Suppressor macrophage (primary cell): ENCODE measurements around the gene CEP78.
"Not testable (repeated sequence)": the region's sequence is repeated elsewhere in the genome, so short reads cannot be mapped to it uniquely, and the experiment has no call there.

Source experiments
- DNase-seq, 4 experiments: peaks; one replicate each; pipeline ENCODE4 v3.0.0-alpha.2; 2020 to 2022
- total RNA-seq, 17 experiments: gene quantifications; one replicate each; lab custom pipeline; 2026; ENCODE audit warnings: mixed read lengths in 6 of 17, inconsistent platforms in 3 of 17; lab: John Stamatoyannopoulos, UW

CEP78 gene, protein sequence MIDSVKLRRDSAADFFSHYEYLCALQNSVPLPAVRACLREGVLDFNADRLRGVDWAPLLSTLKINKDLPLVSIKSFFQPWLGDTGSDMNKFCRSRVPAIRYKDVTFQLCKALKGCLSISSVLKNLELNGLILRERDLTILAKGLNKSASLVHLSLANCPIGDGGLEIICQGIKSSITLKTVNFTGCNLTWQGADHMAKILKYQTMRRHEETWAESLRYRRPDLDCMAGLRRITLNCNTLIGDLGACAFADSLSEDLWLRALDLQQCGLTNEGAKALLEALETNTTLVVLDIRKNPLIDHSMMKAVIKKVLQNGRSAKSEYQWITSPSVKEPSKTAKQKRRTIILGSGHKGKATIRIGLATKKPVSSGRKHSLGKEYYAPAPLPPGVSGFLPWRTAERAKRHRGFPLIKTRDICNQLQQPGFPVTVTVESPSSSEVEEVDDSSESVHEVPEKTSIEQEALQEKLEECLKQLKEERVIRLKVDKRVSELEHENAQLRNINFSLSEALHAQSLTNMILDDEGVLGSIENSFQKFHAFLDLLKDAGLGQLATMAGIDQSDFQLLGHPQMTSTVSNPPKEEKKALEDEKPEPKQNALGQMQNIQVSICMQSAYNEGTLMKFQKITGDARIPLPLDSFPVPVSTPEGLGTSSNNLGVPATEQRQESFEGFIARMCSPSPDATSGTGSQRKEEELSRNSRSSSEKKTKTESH
- total RNA-seq: 6.2 to 56.3 (median 31.0) reads per million in 17 experiments

GRCh38 chr9:78235762-78236550, at the start of gene CEP78:
Gene CEP78 (plus strand): TSS chr9:78236075. CDS start chr9:78236351, 276 bp downstream.
- peak; percentile 92 to 96 (median 96) for DNase-seq

DNA sequence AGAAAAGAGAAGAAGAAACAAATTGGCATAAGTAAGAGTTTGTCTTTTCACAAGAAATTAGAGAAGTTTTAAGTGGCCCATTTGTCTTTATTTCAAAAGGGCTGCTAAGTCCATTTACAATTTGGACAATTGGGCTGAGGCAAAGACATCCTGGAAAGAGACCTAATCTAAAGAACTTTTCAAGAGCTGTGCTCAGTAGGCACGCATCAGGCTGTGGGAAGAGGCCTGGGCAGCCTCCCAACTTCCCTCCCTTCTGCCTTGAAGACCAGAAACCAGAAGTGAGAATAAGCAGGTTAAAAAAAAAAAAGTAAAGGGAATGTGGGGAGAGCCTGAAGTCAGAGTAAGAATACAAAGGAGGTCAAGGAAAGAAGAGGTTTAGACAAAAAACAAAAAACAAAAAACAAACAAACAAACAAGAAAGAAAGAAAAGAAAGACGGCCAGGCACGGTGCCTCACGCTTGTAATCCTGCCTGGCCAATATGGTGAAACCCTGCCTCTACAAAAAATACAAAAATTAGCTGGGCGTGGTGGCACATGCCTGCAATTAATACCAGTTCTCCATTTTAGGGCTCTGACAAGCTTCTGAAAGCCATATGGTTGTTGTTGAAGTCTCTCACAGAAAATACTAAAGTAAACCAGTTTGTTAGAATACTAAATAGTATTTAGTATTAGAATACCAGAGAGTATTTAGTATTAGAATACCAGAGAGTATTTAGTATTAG, 48.0 kb upstream of the CEP78 start:
- DNase-seq: peak; percentile 72 to 79 (median 78)

GRCh38 chr9:78188594-78188993, 47.3 kb upstream of the CEP78 start:
- DNase-seq: no peak

- DNase-seq: peak in 3 of 4 experiments; percentile 7 to 63 (median 56)
Measured at GRCh38 chr9:78189001-78189400, 46.9 kb upstream of the CEP78 start.

GRCh38 chr9:78189461-78189860, 46.4 kb upstream of the CEP78 start:
- peak; percentile 48 to 84 (median 72) for DNase-seq

- DNase-seq: no peak
Measured at GRCh38 chr9:78191931-78192330, 43.9 kb upstream of the CEP78 start.

GRCh38 chr9:78196258-78196657, 39.6 kb upstream of the CEP78 start:
- peak; percentile 40 to 68 (median 52) for DNase-seq

- DNase-seq: peak; percentile 31 to 62 (median 50)
Measured at GRCh38 chr9:78201158-78201777, 34.6 kb upstream of the CEP78 start.

DNA sequence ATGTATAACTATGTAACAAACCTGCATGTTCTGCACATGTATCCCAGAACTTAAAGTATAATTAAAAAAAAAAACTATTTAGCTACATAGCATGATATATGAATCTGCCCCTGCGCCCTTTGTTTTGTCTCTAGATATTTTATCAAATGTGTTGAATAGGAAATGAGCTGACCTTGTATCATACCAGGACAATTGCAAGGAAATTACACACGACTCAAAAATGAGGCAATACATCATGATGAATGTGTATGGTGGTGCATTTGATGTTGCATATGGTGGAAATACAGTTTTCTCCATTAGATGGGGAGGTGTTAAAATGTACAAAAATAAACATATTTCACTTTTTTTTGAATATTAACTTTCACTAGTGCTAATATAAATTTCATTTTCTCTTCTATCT, 28.6 kb upstream of the CEP78 start:
- DNase-seq: no peak

- no peak for DNase-seq
Measured at GRCh38 chr9:78207901-78208300, 28.0 kb upstream of the CEP78 start.

- no peak for DNase-seq
Measured at GRCh38 chr9:78209127-78209526, 26.7 kb upstream of the CEP78 start.

GRCh38 chr9:78210841-78211301, 25.0 kb upstream of the CEP78 start:
- no peak for DNase-seq

DNA sequence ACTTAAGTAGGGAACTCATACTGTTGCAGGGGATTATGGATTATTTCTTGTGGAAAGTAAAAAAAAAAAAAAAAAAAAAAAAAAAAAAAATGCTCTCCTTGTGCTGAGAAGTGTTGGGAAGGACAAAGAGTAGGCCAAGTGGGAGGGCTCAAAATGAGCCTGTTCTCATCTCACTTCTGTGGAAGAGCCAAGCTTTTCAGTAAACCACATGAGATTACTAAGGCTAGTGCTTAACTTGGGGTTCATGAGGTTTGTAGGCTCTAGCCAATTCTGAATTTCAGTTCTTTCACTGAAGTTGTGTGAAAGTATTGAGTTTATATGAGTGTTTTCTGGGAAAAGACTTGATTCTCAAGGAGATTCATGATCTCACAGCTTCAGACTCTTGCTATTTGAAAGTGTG, 23.0 kb upstream of the CEP78 start:
- DNase-seq: no peak

DNA sequence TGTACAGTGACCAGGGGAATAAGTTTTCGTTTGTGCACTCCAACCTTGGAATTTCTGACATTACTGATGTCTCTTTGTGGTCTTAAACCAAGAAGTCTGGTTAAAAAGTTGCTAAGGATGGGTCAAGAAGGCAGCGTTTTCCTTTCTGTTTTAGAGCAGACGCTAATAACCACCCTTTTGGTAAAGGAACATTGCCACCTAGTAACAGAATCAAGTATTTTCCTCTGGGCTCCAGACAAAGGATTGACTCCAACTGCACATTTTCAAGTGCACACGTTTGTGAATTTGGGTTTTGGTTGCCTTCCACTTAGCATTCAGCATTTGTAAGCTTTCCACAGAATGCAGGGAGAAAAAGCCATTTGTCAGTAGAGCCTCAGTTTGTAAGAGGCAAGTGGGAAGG, 22.2 kb upstream of the CEP78 start:
- peak; percentile 17 to 72 (median 50) for DNase-seq

DNA sequence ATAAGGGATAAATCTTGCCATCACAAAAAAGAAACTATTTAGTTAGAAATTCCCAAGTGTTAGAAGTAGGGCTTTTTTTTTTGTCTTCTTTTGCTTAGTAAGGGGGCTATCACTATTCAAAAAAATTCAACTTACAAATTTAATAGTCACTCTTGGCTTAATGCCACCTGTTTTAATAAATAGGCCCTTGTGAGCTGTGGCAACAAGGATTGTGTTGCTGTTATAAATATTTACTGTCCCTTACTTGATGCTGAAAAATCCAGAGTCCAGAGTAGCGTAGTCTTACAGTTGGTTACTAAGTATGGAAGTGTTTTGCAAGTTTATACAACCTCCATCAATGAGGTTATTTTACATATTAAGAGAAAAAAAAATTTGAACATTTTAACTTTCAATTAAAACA, 21.4 kb upstream of the CEP78 start:
- no peak for DNase-seq

DNA sequence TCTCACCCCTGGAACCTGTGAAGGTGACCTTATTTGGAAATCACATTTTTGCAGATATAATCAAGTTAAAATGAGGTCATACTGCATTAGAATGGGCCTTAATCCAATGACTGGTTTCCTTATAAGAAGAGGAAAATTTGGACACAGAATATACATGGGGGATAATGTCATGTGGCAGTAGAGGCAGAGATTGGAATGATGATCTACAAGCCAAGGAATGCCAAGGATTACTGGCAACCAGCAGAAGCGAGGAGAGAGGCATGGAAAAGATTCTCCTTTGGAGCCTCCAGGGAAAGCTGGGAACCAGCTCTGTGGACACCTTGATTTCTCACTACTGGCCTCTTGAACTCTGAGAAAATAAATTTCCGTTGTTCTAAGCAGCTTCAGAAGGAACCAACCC, 20.2 kb upstream of the CEP78 start:
- DNase-seq: no peak

DNA sequence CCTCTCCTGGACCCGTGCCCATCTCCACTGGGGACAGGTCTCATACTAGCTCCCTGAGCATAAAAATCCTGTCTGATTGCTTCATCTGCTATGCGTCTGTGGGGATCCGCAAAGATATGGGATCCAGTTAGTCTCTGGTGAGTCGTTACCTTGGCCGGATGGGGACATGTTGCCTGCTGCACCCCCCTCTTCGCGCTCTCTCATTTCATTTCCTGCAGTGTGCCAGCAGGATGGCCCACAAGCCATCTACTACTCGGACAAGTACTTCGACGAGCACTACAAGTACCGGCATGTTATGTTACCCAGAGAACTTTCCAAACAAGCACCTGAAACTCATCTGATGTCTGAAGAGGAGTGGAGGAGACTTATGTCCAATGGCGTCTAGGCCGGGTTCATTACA, 17.0 kb upstream of the CEP78 start:
- no peak for DNase-seq

DNA sequence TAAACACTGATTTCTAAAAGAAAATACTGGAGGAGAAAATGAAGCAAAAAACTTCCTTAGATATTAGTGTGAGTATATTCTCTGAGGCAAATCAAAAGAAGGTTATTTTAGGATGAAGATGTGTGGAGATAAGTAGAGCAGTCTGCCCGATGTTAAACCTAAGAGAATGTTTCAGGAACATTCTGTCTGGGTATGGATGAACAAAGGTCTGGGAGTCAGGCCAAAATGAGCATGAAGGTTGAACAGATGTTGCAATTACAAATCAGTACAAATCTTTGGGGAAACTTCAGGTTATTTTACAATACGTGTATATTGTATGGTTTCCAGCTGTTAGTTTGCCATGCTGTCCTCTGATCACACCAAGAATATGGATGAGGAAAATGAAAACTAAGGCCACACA, 14.4 kb upstream of the CEP78 start:
- DNase-seq: no peak

DNA sequence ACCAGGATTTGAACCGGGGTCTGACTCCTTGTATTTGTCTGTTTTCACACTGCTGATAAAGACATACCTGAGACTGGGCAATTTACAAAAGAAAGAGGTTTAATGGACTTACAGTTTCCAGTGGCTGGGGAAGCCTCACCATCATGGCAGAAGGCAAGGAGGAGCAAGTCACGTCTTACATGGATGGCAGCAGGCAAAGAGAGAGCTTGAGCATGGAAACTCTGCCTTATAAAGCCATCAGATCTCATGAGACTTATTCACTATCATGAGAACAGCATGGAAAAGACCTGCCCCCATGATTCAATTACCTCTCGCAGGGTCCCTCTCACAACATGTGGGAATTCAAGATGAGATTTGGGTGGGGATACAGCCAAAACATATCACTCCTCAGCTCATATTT, 14.0 kb upstream of the CEP78 start:
- DNase-seq: not testable (repeated sequence)

GRCh38 chr9:78230761-78231160, 5.1 kb upstream of the CEP78 start:
- no peak for DNase-seq

GRCh38 chr9:78232471-78232870, 3.4 kb upstream of the CEP78 start:
- not testable (repeated sequence) for DNase-seq

GRCh38 chr9:78234810-78235209, 1.1 kb upstream of the CEP78 start:
- no peak for DNase-seq
